Measurements from ENCODE around the gene IPO7. TPM values are rescaled to one million over a fixed set of nuclear protein-coding genes. Genes with fewer than 3 reads are reported as not detected.
A peak's percentile ranks its signal among the peaks of the same experiment; 100 is the strongest.
"Not testable (repeated sequence)": the region's sequence is repeated elsewhere in the genome, so short reads cannot be mapped to it uniquely, and the experiment has no call there.

IPO7 gene
- polyA plus RNA-seq, 1 of the 3 experiments (the other 2 are of a cell fraction) = 25.4 TPM

GRCh38 chr11:9399466-9399865 lies 15.0 kb downstream of the IPO7 start:
- Histone ChIP-seq H3K36me3 (replicated peaks in 1 of 2; ENCODE audit: control insufficient read depth in 1 of 2, insufficient read depth in 2 of 2, low read length in 1 of 2) (peaks cover 3 to 41% of the 10 kb centered on the region in 2 experiments), H3K27me3 (ENCODE audit: insufficient read depth) (no peaks in the 10 kb centered on the region), H3K79me2 (ENCODE audit: insufficient read depth) (peaks cover 100% of the 10 kb centered on the region), H3K4me3 (ENCODE audit: low read depth in 2 of 2, low read length in 1 of 2) (no peak overlapping the region), H3F3A (replicated peaks; ENCODE audit: insufficient read depth) (peaks cover 25% of the 10 kb centered on the region), H3K4me2 (peak overlapping the region; percentile 30; the same call in 1 of the 2 replicates), H3K27ac (ENCODE audit: low read depth in 2 of 2, low read length in 1 of 2) (peak overlapping the region in 1 of 2 experiments; percentile 57; a peak in 2 of 4 replicates), H3K9me2 (no peaks in the 10 kb centered on the region), H4K20me1 (ENCODE audit: insufficient read depth) (peaks cover 90% of the 10 kb centered on the region), H3K4me1 (ENCODE audit: control insufficient read depth in 1 of 2, insufficient read depth in 2 of 2, low read depth in 1 of 2, low read length in 1 of 2) (peaks cover 0 to 5% of the 10 kb centered on the region in 2 experiments; a peak in 2 of 4 replicates), H3K9me3 (no peaks in the 10 kb centered on the region), H3K9ac (no peak overlapping the region), H2AFZ (ENCODE audit: low read depth) (no peak overlapping the region)
- ChIA-PET POLR2A (no interaction called here), CTCF (no interaction called here)
- DNase-seq = no peak
- TF ChIP-seq MXI1 (IDR thresholded peaks at IDR 0.05; ENCODE audit: low read depth, low read length) (no peak), FOSL2 (IDR thresholded peaks at IDR 0.05; ENCODE audit: borderline replicate concordance, low read depth) (no peak), IRF3 (IDR thresholded peaks at IDR 0.05; ENCODE audit: low read depth, low read length) (no peak), POLR2AphosphoS5 (IDR thresholded peaks at IDR 0.05; ENCODE audit: low read depth, low read length) (no peak)

GRCh38 chr11:9401884-9402283 lies 17.4 kb downstream of the IPO7 start:
- POLR2A ChIA-PET = not testable (repeated sequence)
- CTCF ChIA-PET = interaction anchor here (1.2 to 1.3 kb wide), 2 partner anchors 21 to 41 kb away, joined by 3 to 4 read pairs; no protein-coding TSS in a partner anchor

GRCh38 chr11:9428706-9429105 lies 44.3 kb downstream of the IPO7 start:
- peaks cover 0 to 13% of the 10 kb centered on the region in 2 experiments; a peak in 2 of 4 replicates for H3K4me1 ChIP-seq (ENCODE audit: control insufficient read depth in 1 of 2, insufficient read depth in 2 of 2, low read depth in 1 of 2, low read length in 1 of 2)
- H2AFZ ChIP-seq (ENCODE audit: low read depth) = no peak overlapping the region
- no peaks in the 10 kb centered on the region for H3K9me2 ChIP-seq
- no peaks in the 10 kb centered on the region for H3K9me3 ChIP-seq
- no peak overlapping the region for H3K4me2 ChIP-seq
- WGBS (ENCODE audit: low lambda C conversion rate) = 93% methylated on average over 1 of the region's 1 CpG
- no peak for DNase-seq
- H3K4me3 ChIP-seq (ENCODE audit: low read depth in 2 of 2, low read length in 1 of 2) = no peak overlapping the region
- peaks cover 70% of the 10 kb centered on the region for H3F3A ChIP-seq (replicated peaks; ENCODE audit: insufficient read depth)
- no peak overlapping the region for H3K27ac ChIP-seq (ENCODE audit: low read depth in 2 of 2, low read length in 1 of 2)
- H3K79me2 ChIP-seq (ENCODE audit: insufficient read depth) = peaks cover 46% of the 10 kb centered on the region
- H4K20me1 ChIP-seq (ENCODE audit: insufficient read depth) = no peaks in the 10 kb centered on the region
- peaks cover 69 to 96% of the 10 kb centered on the region in 2 experiments for H3K36me3 ChIP-seq (replicated peaks in 1 of 2; ENCODE audit: control insufficient read depth in 1 of 2, insufficient read depth in 2 of 2, low read length in 1 of 2)
- no peaks in the 10 kb centered on the region for H3K27me3 ChIP-seq (ENCODE audit: insufficient read depth)
- H3K9ac ChIP-seq = no peak overlapping the region
- CTCF ChIA-PET = no interaction called here
- POLR2A ChIA-PET = no interaction called here
- TF ChIP-seq ZBTB33 (IDR thresholded peaks at IDR 0.05; ENCODE audit: borderline replicate concordance, low read depth) (no peak), MXI1 (IDR thresholded peaks at IDR 0.05; ENCODE audit: low read depth, low read length) (no peak), CTCF (IDR thresholded peaks at IDR 0.05) (no peak), EP300 (IDR thresholded peaks at IDR 0.05; ENCODE audit: borderline replicate concordance in 1 of 2, low read depth in 1 of 2, low read length in 1 of 2) (no peak), TAF1 (IDR thresholded peaks at IDR 0.05; ENCODE audit: borderline replicate concordance, low read depth, low read length) (no peak), TEAD4 (IDR thresholded peaks at IDR 0.05; ENCODE audit: borderline replicate concordance, insufficient read depth) (no peak), MEF2A (IDR thresholded peaks at IDR 0.05; ENCODE audit: borderline replicate concordance, low read depth) (no peak), NRF1 (IDR thresholded peaks at IDR 0.05; ENCODE audit: low read depth, low read length) (no peak), EZH2phosphoT487 (IDR thresholded peaks at IDR 0.05; ENCODE audit: borderline replicate concordance, low read depth) (no peak), RAD21 (IDR thresholded peaks at IDR 0.05; ENCODE audit: low read length) (no peak), RCOR1 (IDR thresholded peaks at IDR 0.05; ENCODE audit: low read length) (no peak), USF2 (IDR thresholded peaks at IDR 0.05; ENCODE audit: borderline replicate concordance, low read depth, low read length) (no peak), NFIC (IDR thresholded peaks at IDR 0.05; ENCODE audit: borderline replicate concordance) (no peak)

More at GRCh38 chr11:9401884-9402283, 17.4 kb downstream of the IPO7 start:
- H3F3A ChIP-seq (replicated peaks; ENCODE audit: insufficient read depth) = peaks cover 43% of the 10 kb centered on the region
- not testable (repeated sequence) for H3K4me1 ChIP-seq (ENCODE audit: control insufficient read depth in 1 of 2, insufficient read depth in 2 of 2, low read depth in 1 of 2, low read length in 1 of 2); H3K9me3 ChIP-seq; H2AFZ ChIP-seq (ENCODE audit: low read depth); H3K27me3 ChIP-seq (ENCODE audit: insufficient read depth); H3K9me2 ChIP-seq; H3K27ac ChIP-seq (ENCODE audit: low read depth in 2 of 2, low read length in 1 of 2); H3K9ac ChIP-seq; H3K4me2 ChIP-seq; DNase-seq; H3K4me3 ChIP-seq (ENCODE audit: low read depth in 2 of 2, low read length in 1 of 2)
- H4K20me1 ChIP-seq (ENCODE audit: insufficient read depth) = peaks cover 78% of the 10 kb centered on the region
- 87% methylated on average over 8 of the region's 8 CpGs for WGBS (ENCODE audit: low lambda C conversion rate)
- H3K79me2 ChIP-seq (ENCODE audit: insufficient read depth) = peaks cover 100% of the 10 kb centered on the region
- peaks cover 7 to 49% of the 10 kb centered on the region in 2 experiments for H3K36me3 ChIP-seq (replicated peaks in 1 of 2; ENCODE audit: control insufficient read depth in 1 of 2, insufficient read depth in 2 of 2, low read length in 1 of 2)

All from SK-N-SH (cell line).